OCI-LY3 (cell line): ENCODE results near the gene B3GNT2.

Source experiments
- CTCF ChIP-seq: fragments of 200-600, 300-600 bp; sonication (generic); IDR thresholded peaks from 2 replicates; pipeline ENCODE4 v1.5.1; 2014; ENCODE audit warnings: antibody characterized with exemption, low read length, low read depth
- EZH2phosphoT487 ChIP-seq: fragments of 200-600 bp; shearing (Covaris generic); IDR thresholded peaks from 2 replicates; pipeline ENCODE4 v1.6.1; 2018; ENCODE audit warnings: antibody characterized with exemption, mixed run types, low read depth

DNA sequence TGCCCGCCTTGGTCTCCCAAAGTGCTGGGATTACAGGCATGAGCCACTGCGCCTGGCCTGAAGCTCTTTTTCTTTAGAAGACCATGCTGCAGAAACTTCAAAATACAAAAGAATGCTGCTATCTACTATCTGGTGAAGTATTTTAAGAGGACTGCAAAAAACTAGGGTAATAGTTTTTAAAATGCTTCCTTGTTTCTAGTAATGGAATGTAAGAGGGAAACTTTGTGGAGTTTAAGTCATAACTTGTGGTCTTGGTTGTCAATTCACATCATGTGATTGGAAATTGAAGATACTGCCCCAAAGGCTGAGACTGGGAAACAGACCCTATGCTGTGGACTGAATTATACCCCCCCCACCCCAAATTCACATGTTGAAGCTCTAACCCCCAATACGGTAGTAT, 68.3 kb downstream of the B3GNT2 start:
- TF ChIP-seq CTCF (no peak), EZH2phosphoT487 (no peak)
